ENCODE data around the gene MCHR1. TPM values are rescaled to one million over a fixed set of nuclear protein-coding genes. Genes with fewer than 3 reads are reported as not detected.

The MCHR1 gene
- total and polyA plus RNA-seq, 2 experiments from 2014 or later: 0.11 to 0.65 TPM

GRCh38 chr22:40684728-40685127 is 5.4 kb downstream of the MCHR1 start:
- Histone ChIP-seq H3K9me2 (ENCODE audit: insufficient read depth) (no peaks in the 10 kb centered on the region), H3K27me3 (replicated peaks; ENCODE audit: insufficient read depth) (no peaks in the 10 kb centered on the region), H3K79me2 (ENCODE audit: insufficient read depth) (no peaks in the 10 kb centered on the region), H4K20me1 (ENCODE audit: insufficient read depth) (no peaks in the 10 kb centered on the region), H3K9ac (no peak overlapping the region), H3F3A (ENCODE audit: insufficient read depth) (no peaks in the 10 kb centered on the region), H3K4me3 (no peak overlapping the region), H2AFZ (no peak overlapping the region), H3K4me1 (ENCODE audit: insufficient read depth) (peaks cover 10% of the 10 kb centered on the region), H3K36me3 (ENCODE audit: low read depth) (no peaks in the 10 kb centered on the region), H3K9me3 (ENCODE audit: low read depth) (no peaks in the 10 kb centered on the region), H3K4me2 (ENCODE audit: unreplicated experiment) (no peak overlapping the region), H3K27ac (no peak overlapping the region)
- WGBS, 2 experiments (ENCODE audit: low coverage in 1 of 2, low lambda C conversion rate in 2 of 2, missing lambda C conversion rate in 2 of 2): 54% methylated on average over 9 of the region's 9 CpGs
- in situ Hi-C loops (cut with MboI): no loop called here
- TF ChIP-seq EZH2phosphoT487 (IDR thresholded peaks at IDR 0.05; ENCODE audit: insufficient read depth, low read depth): no peak
- TF ChIP-seq EZH2 (IDR thresholded peaks at IDR 0.05; ENCODE audit: insufficient read depth, poor library complexity, severe bottlenecking): no peak
- DNase-seq: no peak

- no peak overlapping the region for H2AFZ ChIP-seq
- H3K9me3 ChIP-seq (ENCODE audit: low read depth): no peaks in the 10 kb centered on the region
- no peak overlapping the region for H3K9ac ChIP-seq
- H3K4me3 ChIP-seq: no peak overlapping the region
- H3K27ac ChIP-seq: no peak overlapping the region
- H3K36me3 ChIP-seq (ENCODE audit: low read depth): no peaks in the 10 kb centered on the region
- no peaks in the 10 kb centered on the region for H3K9me2 ChIP-seq (ENCODE audit: insufficient read depth)
- TF ChIP-seq EZH2phosphoT487 (IDR thresholded peaks at IDR 0.05; ENCODE audit: insufficient read depth, low read depth) (no peak), EZH2 (IDR thresholded peaks at IDR 0.05; ENCODE audit: insufficient read depth, poor library complexity, severe bottlenecking) (no peak)
- no peak for DNase-seq
- H3K4me2 ChIP-seq (ENCODE audit: unreplicated experiment): no peak overlapping the region
- H3F3A ChIP-seq (ENCODE audit: insufficient read depth): no peaks in the 10 kb centered on the region
- peaks cover 6% of the 10 kb centered on the region for H3K4me1 ChIP-seq (ENCODE audit: insufficient read depth)
- no peaks in the 10 kb centered on the region for H3K27me3 ChIP-seq (replicated peaks; ENCODE audit: insufficient read depth)
- H4K20me1 ChIP-seq (ENCODE audit: insufficient read depth): no peaks in the 10 kb centered on the region
- 86 to 97% methylated on average over 3 of the region's 3 CpGs for WGBS, 2 experiments (ENCODE audit: low coverage in 1 of 2, low lambda C conversion rate in 2 of 2, missing lambda C conversion rate in 2 of 2)
- H3K79me2 ChIP-seq (ENCODE audit: insufficient read depth): no peaks in the 10 kb centered on the region
- in situ Hi-C loops (cut with MboI): no loop called here
Observed at GRCh38 chr22:40685406-40685805, 6.1 kb downstream of the MCHR1 start.

- Histone ChIP-seq H4K20me1 (ENCODE audit: insufficient read depth) (no peaks in the 10 kb centered on the region), H3K9ac (no peak overlapping the region), H3K27me3 (replicated peaks; ENCODE audit: insufficient read depth) (no peaks in the 10 kb centered on the region), H3K79me2 (ENCODE audit: insufficient read depth) (no peaks in the 10 kb centered on the region), H3K9me2 (ENCODE audit: insufficient read depth) (no peaks in the 10 kb centered on the region), H3K36me3 (ENCODE audit: low read depth) (no peaks in the 10 kb centered on the region), H3K4me2 (ENCODE audit: unreplicated experiment) (no peak overlapping the region), H3K27ac (no peak overlapping the region), H3F3A (ENCODE audit: insufficient read depth) (no peaks in the 10 kb centered on the region), H3K4me1 (ENCODE audit: insufficient read depth) (peaks cover under 1% of the 10 kb centered on the region), H3K4me3 (no peak overlapping the region), H3K9me3 (ENCODE audit: low read depth) (no peaks in the 10 kb centered on the region), H2AFZ (no peak overlapping the region)
- TF ChIP-seq EZH2phosphoT487 (IDR thresholded peaks at IDR 0.05; ENCODE audit: insufficient read depth, low read depth) (no peak), EZH2 (IDR thresholded peaks at IDR 0.05; ENCODE audit: insufficient read depth, poor library complexity, severe bottlenecking) (no peak)
- no peak for DNase-seq
- in situ Hi-C loops (cut with MboI): no loop called here
- WGBS, 2 experiments (ENCODE audit: low coverage in 1 of 2, low lambda C conversion rate in 2 of 2, missing lambda C conversion rate in 2 of 2): 58% methylated on average over 2 of the region's 2 CpGs
Observed at GRCh38 chr22:40687706-40688105, 8.4 kb downstream of the MCHR1 start.

- no peak for DNase-seq
- TF ChIP-seq EZH2phosphoT487 (IDR thresholded peaks at IDR 0.05; ENCODE audit: insufficient read depth, low read depth): no peak
- TF ChIP-seq EZH2 (IDR thresholded peaks at IDR 0.05; ENCODE audit: insufficient read depth, poor library complexity, severe bottlenecking): no peak
- in situ Hi-C loops (cut with MboI): no loop called here
- H3F3A ChIP-seq (ENCODE audit: insufficient read depth): no peaks in the 10 kb centered on the region
- H3K27ac ChIP-seq: no peak overlapping the region
- H3K79me2 ChIP-seq (ENCODE audit: insufficient read depth): no peaks in the 10 kb centered on the region
- H3K9me2 ChIP-seq (ENCODE audit: insufficient read depth): no peaks in the 10 kb centered on the region
- no peaks in the 10 kb centered on the region for H3K4me1 ChIP-seq (ENCODE audit: insufficient read depth)
- H3K9ac ChIP-seq: no peak overlapping the region
- H3K4me3 ChIP-seq: no peak overlapping the region
- WGBS, 2 experiments (ENCODE audit: low coverage in 1 of 2, low lambda C conversion rate in 2 of 2, missing lambda C conversion rate in 2 of 2): 79 to 81% methylated on average over 6 to 8 of the region's 8 CpGs
- no peaks in the 10 kb centered on the region for H3K9me3 ChIP-seq (ENCODE audit: low read depth)
- H4K20me1 ChIP-seq (ENCODE audit: insufficient read depth): no peaks in the 10 kb centered on the region
- no peaks in the 10 kb centered on the region for H3K27me3 ChIP-seq (replicated peaks; ENCODE audit: insufficient read depth)
- no peak overlapping the region for H3K4me2 ChIP-seq (ENCODE audit: unreplicated experiment)
- no peak overlapping the region for H2AFZ ChIP-seq
- H3K36me3 ChIP-seq (ENCODE audit: low read depth): no peaks in the 10 kb centered on the region
Observed at GRCh38 chr22:40690370-40690769, 11.1 kb downstream of the MCHR1 start.

- Histone ChIP-seq H3K9me2 (ENCODE audit: insufficient read depth) (no peaks in the 10 kb centered on the region), H3K9ac (no peak overlapping the region), H3K4me1 (ENCODE audit: insufficient read depth) (no peaks in the 10 kb centered on the region), H3K27ac (no peak overlapping the region), H3K4me3 (no peak overlapping the region), H3K79me2 (ENCODE audit: insufficient read depth) (no peaks in the 10 kb centered on the region), H3F3A (ENCODE audit: insufficient read depth) (no peaks in the 10 kb centered on the region), H4K20me1 (ENCODE audit: insufficient read depth) (no peaks in the 10 kb centered on the region), H3K4me2 (ENCODE audit: unreplicated experiment) (no peak overlapping the region), H2AFZ (no peak overlapping the region), H3K27me3 (replicated peaks; ENCODE audit: insufficient read depth) (no peaks in the 10 kb centered on the region; the same call in 1 of the 2 replicates), H3K36me3 (ENCODE audit: low read depth) (no peaks in the 10 kb centered on the region), H3K9me3 (ENCODE audit: low read depth) (no peaks in the 10 kb centered on the region)
- in situ Hi-C loops (cut with MboI): no loop called here
- DNase-seq: no peak
- TF ChIP-seq EZH2phosphoT487 (IDR thresholded peaks at IDR 0.05; ENCODE audit: insufficient read depth, low read depth): no peak
- no peak for TF ChIP-seq EZH2 (IDR thresholded peaks at IDR 0.05; ENCODE audit: insufficient read depth, poor library complexity, severe bottlenecking)
Observed at GRCh38 chr22:40691532-40691931, 12.2 kb downstream of the MCHR1 start.
